SH-SY5Y (cell line): ENCODE data around the gene ADRB2.

ENCODE experiments used
- GATA2 ChIP-seq: IDR thresholded peaks from 2 replicates; pipeline ENCODE4 v1.6.1; 2011; ENCODE audit warnings: mild to moderate bottlenecking, low read depth, low read length
- GATA3 ChIP-seq: IDR thresholded peaks from 2 replicates; pipeline ENCODE4 v1.6.1; 2011; ENCODE audit warnings: low read depth, mild to moderate bottlenecking, low read length, moderate library complexity

GRCh38 chr5:148831590-148832565 lies 5.5 kb downstream of the ADRB2 start:
- no peak for TF ChIP-seq GATA3
- no peak for TF ChIP-seq GATA2
